Sciatic nerve (tissue), 2 donors: ENCODE measurements around the gene QRSL1. TPM values are rescaled to one million over a fixed set of nuclear protein-coding genes. Genes with fewer than 3 reads are reported as not detected.
"Not testable (repeated sequence)": the region's sequence is repeated elsewhere in the genome, so short reads cannot be mapped to it uniquely, and the experiment has no call there.

Source experiments
- ATAC-seq: fragments of 200-7000 bp; cut with Tn5 transposase; one replicate; pipeline ENCODE4 v1.9.1; 2020; ENCODE audit warnings: mild to moderate bottlenecking, moderate library complexity
- DNase-seq: peaks from one replicate; pipeline ENCODE4 v3.0.0-alpha.2; 2020; ENCODE audit warnings: low spot score
- intact Hi-C: fragments of 100-400 bp; cut with DNase I; formaldehyde crosslinking; loops from one replicate; pipeline ENCODE4 v1.14.2; 2022
- total RNA-seq: library from RNA; stranded (reverse); fragmentation: NEBNext Ultra II Directional; extraction: Animal tissue kit (Norgen Biotek cat#: 25700); gene quantifications from one replicate; pipeline ENCODE4 v1.2.1, GENCODE V29; 2021
- donor health status: DM: no; HTN: no; CAD: no.
- donor health status: DM: no; HTN: no; CAD: no.

Gene QRSL1
- total RNA-seq, 1 donor from 2014 or later = 12.4 TPM

DNA sequence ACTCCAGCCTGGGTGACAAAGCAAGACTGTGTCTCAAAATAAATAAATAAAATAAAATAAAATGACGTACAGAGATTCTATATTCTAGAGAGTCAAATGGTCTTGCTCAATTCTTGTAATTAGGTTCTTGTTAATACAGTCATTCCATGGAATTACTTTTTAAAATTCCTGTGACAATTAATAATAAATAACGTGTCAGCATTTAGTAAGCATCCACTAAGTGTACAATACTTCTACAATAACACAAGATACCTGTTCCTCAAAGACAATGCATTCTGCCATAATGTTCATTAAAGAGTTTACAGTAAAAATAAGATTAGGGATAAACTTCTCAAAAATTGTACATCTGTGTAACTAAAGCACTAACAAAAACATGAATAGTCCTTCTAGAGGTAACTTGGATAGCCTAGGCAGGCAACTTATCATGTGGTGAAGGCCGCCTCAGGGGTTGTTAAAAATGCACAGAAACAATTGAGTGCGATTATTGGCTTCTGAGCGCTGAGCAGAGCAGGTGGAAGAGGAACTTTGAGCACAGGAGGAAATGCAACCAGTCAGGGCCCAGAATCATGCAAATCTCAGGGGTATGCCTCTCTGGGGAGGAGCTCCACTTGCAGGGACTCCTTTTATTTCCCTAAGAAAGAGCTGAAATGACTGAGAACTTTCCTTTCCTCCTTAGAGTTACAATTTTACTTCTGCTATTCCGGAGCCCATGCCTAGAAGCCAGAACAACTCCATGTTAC, 37.1 kb downstream of the QRSL1 start:
- DNase-seq = no peak
- intact Hi-C loops = no loop called here
- ATAC-seq = no peak

DNA sequence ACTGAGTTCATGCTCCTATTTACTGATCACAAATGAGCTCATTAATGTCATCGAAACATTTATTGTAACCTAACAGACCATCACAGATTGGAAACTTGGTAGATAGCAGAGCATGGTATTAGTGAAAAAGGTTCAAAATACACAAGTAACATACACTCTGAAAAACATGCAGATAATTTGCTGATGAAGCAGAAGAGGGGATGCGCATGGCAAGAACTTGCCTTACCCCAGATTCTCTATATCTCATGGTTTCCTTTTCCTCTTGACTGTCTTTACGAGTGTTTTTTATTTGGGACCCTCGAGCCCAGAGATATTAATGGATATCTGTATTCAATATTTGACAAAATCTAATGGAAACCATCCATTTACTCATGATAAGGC, 37.6 kb downstream of the QRSL1 start:
- ATAC-seq (no peak), DNase-seq (no peak)
- intact Hi-C loops = no loop called here

DNA sequence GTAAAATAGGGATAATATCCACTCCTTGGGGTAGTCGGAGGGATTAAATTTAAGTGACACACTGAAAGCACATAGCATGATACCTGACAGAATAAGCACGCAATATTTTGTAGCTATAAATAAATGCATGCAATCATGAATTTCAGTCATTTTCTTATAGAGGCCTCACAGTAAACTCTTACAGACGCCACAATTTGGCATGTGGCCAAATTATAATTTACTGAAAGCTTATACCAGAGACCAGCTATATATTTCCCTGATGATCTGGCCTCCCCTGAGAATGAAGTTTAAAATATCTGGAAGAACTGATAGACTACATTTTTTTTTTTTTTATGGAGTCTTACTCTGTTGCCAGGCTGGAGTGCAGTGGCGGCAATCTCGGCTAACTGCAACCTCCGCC, 40.9 kb downstream of the QRSL1 start:
- no peak for ATAC-seq
- intact Hi-C loops = no loop called here
- DNase-seq = no peak

DNA sequence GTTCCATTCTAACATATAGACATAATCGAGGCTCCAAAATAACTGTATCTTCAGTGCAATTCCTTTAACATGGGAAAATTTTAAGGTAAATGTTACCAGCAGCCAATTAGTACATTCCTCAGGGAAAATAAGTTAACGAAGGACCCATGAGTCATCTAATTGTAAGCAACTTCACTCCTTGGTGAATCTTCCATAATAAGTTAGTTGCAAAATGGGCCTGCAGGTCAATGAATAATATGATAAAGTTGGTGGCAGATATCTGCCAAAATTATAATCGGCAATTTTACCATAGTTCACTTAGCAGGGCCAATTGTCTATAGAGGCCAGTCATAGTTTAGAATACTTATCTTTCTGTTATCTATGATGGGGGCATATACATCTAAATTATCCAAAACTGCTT, 42.3 kb downstream of the QRSL1 start:
- no peak for ATAC-seq
- intact Hi-C loops = no loop called here
- no peak for DNase-seq

DNA sequence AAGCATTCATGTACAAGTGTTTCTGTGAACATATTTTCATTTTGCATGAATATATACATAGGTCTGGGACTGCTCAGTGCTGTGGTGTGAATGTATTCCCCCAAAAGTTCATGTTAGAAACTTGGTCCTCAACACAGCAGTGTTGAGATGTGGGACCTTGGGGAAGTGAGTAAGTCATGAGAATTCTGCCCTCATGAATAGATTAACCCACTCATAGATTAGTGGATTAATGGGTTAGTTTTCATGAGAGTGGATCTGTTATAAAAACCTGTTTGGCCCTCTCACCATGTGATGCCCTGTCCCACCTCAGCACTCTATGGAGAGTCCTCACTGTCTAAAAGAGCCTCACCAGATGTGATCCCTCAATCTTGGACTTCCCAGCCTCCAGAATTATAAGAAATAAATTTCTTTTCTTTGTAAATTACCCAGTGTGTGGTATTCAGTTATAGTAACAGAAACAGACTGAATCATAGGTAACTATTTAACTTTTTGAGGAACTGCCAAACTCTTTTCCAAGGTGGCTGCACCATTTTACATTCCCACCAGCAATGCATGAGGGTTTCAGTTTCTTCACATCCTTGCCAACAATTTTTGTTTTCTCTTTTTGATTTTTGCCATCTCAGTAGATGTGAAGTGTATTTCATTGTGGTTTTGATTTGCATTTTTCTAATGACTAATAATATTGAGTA, 45.3 kb downstream of the QRSL1 start:
- no peak for ATAC-seq
- intact Hi-C loops = no loop called here
- DNase-seq = no peak

DNA sequence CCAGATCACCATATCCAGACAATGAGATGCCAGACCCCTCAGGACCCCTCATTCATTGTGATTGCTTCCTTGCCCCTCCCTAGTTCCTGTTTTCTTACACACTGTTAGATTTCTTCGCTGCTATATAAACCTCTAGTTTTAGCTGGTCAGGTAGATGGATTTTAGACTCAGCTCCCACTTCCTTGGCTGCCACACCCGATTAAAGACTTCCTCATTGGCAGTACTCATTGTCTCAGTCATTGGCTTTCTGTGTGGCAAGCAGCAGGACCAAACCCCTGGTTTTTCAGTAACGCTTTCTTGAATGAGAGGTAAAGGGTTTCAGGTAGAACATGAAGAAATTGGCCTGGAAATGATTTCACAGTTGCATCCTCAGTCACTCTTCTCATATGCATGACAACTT, 47.9 kb downstream of the QRSL1 start:
- intact Hi-C loops = no loop called here
- ATAC-seq = no peak
- no peak for DNase-seq

DNA sequence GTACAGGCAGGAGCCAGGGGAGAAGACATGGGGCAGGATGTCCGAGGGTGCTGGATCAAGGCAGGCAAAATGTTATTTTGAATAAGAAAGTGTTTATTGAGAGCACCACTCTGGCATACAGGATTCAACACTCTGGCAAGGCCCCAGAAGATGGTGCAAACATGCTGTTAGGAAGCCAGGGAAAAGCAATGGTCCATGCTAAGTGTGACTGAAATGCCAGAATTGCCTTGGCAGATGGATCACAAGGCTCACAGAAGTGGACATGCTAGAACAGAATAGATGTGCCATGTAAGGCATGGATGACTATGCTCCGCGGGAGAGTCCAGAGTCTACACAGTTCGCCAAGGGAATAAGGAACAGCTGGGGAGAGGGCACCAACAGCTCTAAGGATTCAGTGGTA, 54.6 kb downstream of the QRSL1 start:
- intact Hi-C loops = no loop called here
- ATAC-seq (no peak), DNase-seq (no peak)

DNA sequence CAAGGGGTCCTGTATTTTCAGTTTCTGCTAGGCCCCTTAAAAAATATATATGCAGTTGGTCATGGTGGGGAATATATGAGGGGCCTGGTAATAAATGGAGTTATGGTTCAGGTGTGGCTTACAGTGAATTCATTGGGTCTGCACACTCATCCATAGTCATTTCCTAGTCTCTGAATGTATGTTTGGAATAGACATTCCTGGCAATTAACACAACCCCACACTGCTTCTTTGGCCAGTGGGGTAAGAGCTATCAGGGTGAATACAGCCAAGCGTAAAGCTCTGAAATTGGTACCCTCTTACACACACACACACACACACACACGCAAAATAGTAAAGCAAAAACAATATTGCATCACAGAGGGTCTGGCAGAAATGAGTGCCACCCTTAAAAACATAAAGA, 56.5 kb downstream of the QRSL1 start:
- DNase-seq (no peak), ATAC-seq (no peak)
- intact Hi-C loops = no loop called here

DNA sequence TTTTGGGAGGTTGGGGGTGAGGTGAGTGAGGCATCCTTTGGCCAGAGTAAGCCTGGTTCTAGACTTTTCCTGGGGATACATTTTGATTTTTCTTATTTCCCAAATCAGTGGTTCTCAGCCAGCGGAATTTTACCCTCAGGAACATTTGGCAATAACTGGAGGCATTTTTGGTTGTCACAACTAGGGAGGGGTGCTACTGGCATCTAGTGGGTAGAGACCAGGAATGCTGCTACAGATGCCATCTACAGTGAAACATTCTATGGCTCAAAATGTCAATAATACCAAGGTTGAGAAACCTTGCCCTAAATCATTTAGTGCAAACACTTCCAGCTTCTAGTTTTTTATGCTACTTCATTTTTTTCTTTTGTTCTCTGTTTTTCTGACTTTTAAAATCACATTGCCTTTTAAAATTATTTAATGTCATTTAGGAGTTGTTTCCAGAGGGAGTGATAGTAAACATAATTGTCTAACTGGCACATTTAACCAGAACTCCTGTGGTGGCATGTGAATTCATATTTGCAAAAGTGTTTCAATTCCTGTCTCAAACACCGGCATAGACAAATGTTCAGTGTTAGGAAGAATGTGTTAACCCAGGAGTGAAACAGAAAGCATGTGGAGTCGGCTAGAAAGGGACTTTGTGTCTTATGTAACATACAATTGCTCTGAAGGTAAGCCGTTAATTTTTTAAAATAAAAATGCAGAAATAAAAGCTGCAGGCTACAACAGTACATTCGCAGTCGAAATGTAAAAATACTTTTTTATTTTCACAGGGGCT, 59.0 kb downstream of the QRSL1 start:
- ATAC-seq (no peak), DNase-seq (no peak)
- intact Hi-C loops = loop anchor here (2.0 kb wide), 1 partner anchor 14 kb away; no protein-coding TSS in a partner anchor

DNA sequence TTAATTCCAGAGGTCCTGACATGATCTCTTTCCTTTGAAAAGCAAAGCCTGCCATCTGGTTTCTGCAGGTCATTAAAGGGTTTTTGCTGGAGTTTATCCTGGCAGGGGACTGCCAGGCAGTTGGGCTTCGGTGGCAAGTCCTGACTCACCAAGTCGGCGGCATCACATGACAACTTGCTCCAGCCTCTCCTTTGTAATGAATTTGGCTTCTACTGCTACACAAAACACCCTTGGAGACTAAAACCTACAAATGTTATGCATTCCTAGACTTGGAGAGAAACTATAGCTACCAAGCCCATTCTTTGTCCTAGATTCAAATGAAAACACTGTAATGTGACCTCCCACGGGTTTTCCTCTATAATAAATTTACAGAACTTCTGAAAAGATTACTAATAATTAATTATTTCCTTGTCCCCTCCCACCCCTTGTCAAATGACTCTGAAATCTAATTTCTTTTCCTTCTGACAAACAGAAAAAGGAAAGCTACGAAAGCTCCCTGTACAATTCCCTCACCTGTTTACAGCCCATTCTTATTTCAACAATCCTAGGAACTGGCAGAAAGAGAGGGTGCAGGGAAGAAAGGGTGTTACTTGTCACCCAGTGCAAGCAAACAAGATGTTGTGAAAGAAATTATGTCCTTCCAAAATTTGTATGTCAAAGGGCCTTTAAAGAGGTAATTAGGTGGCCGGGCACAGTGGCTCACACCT, 62.9 kb downstream of the QRSL1 start:
- intact Hi-C loops = no loop called here
- DNase-seq = no peak
- no peak for ATAC-seq

DNA sequence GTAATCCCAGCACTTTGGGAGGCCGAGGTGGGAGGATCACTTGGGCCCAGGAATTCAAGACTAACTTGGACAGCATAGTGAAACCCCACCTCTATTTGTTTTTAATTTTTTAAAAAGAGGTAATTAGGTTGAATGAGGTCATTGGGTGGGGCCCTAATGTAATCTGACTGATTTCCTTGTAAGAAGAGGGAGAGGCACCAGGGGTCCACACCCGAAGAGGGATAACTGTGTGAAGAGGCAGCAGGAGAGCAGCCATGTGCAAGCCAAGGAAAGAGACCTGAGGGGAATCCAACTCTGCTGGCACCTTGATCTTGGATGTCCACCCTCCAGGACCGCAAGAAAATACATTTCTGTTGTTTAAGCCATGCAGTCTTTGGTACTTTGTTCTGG, 63.4 kb downstream of the QRSL1 start:
- DNase-seq = no peak
- intact Hi-C loops = no loop called here
- ATAC-seq = no peak

DNA sequence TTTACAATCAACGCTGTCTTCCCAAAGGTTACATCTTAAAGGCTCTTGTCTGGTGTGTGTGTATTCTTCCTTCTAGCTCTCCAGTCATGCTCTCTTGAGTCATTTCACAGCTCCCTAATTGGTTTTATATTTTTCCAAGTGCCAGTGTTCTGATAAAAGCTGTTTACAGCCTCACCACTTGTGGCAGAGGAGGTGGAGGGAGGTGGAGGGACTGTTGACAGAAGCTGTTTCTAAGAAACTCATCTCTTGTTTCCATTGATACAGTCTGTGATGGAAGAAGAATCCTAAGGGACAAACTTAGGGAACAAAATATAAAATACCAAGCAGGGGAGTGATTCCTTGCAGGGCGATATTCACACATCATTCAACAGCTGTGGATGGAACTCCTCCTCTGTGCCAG, 64.0 kb downstream of the QRSL1 start:
- ATAC-seq = no peak
- DNase-seq = no peak
- intact Hi-C loops = no loop called here

DNA sequence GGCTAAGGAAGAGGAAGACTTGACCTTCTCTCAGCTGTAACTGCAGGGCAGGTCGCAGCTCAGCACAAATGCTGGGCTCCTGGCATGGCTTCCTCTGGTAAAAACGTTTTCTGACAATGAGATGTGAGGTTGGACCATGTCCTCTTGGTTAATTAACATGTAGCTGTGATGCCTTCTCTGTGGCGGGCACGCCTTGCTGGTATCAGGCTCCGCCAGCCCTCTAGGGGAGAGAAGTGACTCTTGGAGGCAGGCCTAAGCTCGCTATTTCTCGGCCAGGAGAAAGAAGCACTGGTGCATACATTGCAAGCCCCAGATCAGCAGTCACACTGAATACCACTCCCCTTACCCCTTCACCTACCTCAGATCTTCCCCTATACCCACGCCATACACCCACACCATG, 65.0 kb downstream of the QRSL1 start:
- ATAC-seq (no peak), DNase-seq (no peak)
- intact Hi-C loops = no loop called here

DNA sequence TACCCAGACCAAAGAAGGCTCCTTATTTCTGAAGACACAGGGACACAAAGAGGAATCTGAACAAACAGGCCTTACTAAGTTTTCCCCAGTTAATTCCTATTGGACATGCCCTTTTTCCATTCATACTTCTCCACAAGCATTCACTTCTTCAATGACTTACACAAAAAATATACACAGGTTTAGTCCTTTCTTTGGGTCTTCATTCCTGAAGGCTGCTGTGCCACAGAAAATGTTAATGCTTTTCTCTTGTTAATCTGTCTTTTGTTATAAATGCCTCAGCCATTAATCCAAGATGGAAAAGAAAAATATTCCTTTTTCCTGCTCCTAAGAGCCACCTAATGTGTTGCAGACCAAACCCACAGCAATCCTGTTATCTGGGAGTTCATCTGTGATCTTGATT, 71.2 kb downstream of the QRSL1 start:
- ATAC-seq (no peak), DNase-seq (no peak)
- intact Hi-C loops = no loop called here

DNA sequence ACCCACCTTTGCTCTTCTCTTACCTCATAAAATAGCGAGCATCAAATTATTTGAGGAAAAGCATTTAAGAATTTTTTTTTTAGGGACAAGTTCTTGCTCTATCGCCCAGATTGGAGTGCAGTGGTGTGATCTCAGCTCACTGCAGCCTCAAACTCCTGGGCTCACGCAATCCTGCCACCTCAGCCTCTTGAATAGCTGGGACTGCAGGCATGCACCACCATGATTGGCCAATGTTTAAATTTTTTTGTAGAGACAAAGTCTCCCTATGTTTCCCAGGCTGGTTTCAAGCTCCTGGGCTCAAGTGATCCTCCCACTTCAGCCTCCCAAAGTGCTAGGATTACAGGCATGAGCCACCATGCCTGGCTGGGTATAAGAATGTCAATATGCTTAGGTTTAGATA, 71.8 kb downstream of the QRSL1 start:
- DNase-seq, ATAC-seq, intact Hi-C loops: not testable (repeated sequence)

DNA sequence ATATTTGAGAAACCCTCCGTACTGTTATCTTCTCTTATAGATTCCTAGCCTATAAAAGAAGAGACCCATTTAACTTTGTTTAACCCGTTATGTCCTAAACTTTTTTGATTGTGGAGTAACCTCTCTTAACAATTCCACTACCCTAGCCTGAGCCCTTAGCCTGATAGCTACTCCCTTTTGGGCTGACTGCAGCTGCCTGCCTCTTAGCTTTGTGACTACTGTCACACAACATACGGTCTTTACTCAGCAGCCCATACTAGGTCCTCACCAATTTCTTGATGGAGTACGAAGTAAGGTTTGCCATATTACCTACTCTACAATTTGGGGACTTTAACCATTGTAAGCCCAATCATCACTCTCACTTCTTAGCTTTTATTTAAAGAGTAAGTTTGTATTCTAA, 72.7 kb downstream of the QRSL1 start:
- intact Hi-C loops = loop anchor here (2.0 kb wide), 1 partner anchor 13 kb away; no protein-coding TSS in a partner anchor
- DNase-seq (no peak), ATAC-seq (no peak)

DNA sequence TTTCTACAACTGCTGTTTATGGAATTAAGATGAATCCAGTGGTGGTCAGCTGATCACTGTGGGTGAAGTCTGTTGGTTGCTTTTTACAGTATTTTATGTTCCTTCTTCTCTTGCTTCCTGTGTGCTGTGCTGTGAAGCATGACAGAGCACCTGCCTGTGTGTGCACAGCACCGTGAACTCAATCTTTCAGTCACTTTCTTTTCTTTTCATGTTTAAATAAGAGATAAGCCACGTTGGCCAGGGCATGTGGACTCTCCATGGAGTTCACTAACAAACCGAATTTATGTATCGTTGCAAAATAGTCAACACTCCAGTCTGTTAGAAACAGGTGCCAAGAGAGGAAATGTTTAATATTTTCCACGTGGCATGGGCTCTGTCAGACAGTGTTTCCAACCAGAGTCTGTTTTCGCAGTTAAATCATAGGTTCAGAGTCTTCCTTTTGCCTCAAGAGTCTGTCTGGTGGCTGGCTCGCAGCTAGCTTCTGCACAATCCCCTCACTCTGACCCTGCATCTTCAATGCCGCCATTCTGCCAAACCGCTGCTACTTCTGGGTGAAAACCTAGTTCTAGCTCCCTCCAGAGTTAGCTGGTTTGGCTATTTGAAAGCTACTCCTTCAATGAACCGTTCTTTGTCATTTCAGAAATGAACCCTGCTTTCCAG, 73.2 kb downstream of the QRSL1 start:
- intact Hi-C loops = loop anchor here (2.0 kb wide), 1 partner anchor 14 kb away; no protein-coding TSS in a partner anchor
- DNase-seq (no peak), ATAC-seq (no peak)

DNA sequence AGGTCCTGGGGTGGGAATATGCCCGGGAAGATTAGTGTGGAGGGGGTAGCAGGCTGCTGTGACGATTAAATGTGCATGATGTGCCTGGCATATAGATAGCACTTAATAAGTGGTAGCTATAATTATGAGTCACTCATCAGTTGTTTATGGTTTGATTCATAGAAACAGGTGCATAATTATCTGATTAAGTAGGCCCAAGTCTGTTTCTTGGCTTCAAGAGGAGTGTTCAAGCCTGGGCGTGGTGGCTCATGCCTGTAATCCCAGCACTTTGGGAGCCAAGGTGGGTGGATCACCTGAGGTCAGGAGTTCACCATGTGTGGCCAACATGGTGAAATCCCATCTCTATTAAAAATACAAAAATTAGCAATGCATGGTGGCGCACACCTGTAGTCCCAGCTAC, 74.9 kb downstream of the QRSL1 start:
- intact Hi-C loops = no loop called here
- ATAC-seq (no peak), DNase-seq (no peak)

DNA sequence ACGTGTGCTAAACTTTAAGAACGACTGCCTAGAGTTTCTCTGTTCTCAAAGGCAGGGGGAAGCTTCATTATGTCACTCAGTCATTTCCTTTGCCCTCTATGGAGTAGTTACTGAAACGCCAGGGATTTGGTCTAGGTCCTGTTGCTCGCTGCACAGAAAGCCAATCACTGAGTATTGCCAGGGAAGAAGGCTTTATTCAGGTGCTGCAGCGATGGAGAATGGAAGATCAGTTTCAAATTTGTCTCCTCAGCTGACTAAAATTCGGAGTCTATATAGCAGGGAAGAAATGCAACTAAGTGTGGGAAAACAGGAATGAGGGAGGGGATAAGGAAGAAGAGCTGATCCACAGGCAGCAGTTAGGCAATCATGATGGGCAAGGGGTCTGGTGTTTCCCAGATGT, 75.8 kb downstream of the QRSL1 start:
- intact Hi-C loops = no loop called here
- ATAC-seq = no peak
- no peak for DNase-seq
